ENCODE measurements around the gene CWH43.
"Not testable (repeated sequence)": the region's sequence is repeated elsewhere in the genome, so short reads cannot be mapped to it uniquely, and the experiment has no call there.

DNA sequence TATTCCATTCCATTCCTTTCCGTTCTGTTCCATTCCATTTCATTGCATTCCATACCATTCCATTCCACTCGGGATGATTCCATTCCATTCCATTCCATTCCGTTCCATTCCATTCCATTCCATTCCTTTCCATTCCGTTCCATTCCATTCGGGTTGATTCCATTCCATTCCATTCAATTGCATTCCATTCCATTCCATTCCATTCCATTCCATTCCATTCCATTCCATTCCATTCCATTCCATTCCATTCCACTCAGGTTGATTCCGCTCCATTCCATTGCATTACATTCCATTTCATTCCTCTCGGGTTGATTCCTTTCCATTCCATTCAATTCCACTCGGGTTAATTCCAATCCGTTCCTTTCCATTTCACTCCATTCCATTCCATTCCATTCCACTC, 111.0 kb downstream of the CWH43 start:
- TF ChIP-seq, protein P1, sequence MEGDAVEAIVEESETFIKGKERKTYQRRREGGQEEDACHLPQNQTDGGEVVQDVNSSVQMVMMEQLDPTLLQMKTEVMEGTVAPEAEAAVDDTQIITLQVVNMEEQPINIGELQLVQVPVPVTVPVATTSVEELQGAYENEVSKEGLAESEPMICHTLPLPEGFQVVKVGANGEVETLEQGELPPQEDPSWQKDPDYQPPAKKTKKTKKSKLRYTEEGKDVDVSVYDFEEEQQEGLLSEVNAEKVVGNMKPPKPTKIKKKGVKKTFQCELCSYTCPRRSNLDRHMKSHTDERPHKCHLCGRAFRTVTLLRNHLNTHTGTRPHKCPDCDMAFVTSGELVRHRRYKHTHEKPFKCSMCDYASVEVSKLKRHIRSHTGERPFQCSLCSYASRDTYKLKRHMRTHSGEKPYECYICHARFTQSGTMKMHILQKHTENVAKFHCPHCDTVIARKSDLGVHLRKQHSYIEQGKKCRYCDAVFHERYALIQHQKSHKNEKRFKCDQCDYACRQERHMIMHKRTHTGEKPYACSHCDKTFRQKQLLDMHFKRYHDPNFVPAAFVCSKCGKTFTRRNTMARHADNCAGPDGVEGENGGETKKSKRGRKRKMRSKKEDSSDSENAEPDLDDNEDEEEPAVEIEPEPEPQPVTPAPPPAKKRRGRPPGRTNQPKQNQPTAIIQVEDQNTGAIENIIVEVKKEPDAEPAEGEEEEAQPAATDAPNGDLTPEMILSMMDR (IDR thresholded peaks at IDR 0.05) = not testable (repeated sequence)
- not testable (repeated sequence) for TF ChIP-seq ZFX (IDR thresholded peaks at IDR 0.05; ENCODE audit: borderline replicate concordance)

Data from 22Rv1 (cell line).